ENCODE measurements around the gene LRRC14B. TPM values are rescaled to one million over a fixed set of nuclear protein-coding genes. Genes with fewer than 3 reads are reported as not detected.

The LRRC14B gene
- total and polyA plus RNA-seq, 2 donors (not counting 1 experiment from before 2014, with no cell fraction given) = not detected

DNA sequence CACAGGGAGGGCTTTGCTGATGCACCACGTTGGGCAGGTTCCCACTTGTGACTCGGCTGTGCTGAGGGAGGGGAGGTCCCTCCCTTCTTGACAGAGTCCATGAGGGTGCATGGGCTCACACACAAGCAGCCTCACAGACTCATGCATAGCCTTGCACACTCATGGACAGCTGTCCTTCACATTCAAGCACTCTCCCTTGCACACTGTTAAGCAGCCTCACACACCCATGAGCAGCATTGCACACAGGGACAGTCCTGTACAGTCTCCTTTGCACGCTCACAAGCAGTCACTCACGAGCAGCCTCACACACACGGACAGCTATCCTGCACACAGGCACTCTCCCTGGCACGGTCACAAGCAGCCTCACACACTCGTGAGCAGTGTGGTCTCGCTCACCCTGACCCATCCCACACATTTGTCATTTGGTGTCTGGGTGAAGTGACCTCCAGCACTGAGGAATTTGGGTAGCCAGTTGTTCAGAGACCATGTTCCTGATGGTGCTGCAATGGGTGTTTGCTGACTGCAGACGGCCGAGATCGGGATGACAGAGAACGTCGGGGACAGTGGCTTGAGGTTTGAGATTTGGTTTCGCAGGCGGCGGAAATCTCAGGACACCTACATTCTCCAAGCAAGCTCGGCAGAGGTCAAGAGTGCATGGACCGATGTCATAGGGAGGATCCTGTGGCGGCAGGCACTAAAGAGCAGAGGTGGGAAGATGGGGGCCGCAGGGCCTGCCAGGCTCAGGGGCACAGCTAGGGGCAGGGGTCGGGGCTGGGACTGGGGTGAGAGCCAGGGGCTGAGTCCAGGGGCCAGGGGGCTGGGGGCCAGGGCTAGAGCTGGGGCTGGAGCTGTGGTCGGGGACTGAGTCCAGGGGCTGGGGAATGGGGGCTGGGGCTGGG, 17.7 kb upstream of the LRRC14B start:
- Histone ChIP-seq H3K27ac (ENCODE audit: insufficient read depth, low read length) (no peak overlapping the region), H3K79me2 (ENCODE audit: control insufficient read depth, insufficient read depth, low read length) (no peaks in the 10 kb centered on the region), H3K4me2 (ENCODE audit: extremely low read depth, insufficient read depth, low read length) (no peak overlapping the region), H3K9me3 (ENCODE audit: control insufficient read depth, insufficient read depth, low read depth, low read length) (no peaks in the 10 kb centered on the region), H2AFZ (ENCODE audit: low read length) (no peak overlapping the region), H3K27me3 (ENCODE audit: control insufficient read depth, insufficient read depth, low read length) (peaks cover 2% of the 10 kb centered on the region), H3K36me3 (ENCODE audit: control insufficient read depth, insufficient read depth, low read length) (no peaks in the 10 kb centered on the region), H4K20me1 (ENCODE audit: control insufficient read depth, extremely low read depth, insufficient read depth, low read length) (no peaks in the 10 kb centered on the region), H3K4me1 (ENCODE audit: control insufficient read depth, extremely low read depth, insufficient read depth, low read length) (peaks cover 10% of the 10 kb centered on the region), H3K4me3 (replicated peaks in 1 of 4; ENCODE audit: control extremely low read depth in 1 of 4, insufficient read depth in 1 of 4, low read depth in 3 of 4, low read length in 4 of 4) (no peak overlapping the region), H3K9ac (ENCODE audit: insufficient read depth, low read length) (no peak overlapping the region)
- no peak for DNase-seq (ENCODE audit: low read depth in 2 of 2)
- TF ChIP-seq, protein P1, sequence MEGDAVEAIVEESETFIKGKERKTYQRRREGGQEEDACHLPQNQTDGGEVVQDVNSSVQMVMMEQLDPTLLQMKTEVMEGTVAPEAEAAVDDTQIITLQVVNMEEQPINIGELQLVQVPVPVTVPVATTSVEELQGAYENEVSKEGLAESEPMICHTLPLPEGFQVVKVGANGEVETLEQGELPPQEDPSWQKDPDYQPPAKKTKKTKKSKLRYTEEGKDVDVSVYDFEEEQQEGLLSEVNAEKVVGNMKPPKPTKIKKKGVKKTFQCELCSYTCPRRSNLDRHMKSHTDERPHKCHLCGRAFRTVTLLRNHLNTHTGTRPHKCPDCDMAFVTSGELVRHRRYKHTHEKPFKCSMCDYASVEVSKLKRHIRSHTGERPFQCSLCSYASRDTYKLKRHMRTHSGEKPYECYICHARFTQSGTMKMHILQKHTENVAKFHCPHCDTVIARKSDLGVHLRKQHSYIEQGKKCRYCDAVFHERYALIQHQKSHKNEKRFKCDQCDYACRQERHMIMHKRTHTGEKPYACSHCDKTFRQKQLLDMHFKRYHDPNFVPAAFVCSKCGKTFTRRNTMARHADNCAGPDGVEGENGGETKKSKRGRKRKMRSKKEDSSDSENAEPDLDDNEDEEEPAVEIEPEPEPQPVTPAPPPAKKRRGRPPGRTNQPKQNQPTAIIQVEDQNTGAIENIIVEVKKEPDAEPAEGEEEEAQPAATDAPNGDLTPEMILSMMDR (conservative IDR thresholded peaks at IDR 0.05 in 1 of 2, IDR thresholded peaks at IDR 0.05 in 1 of 2; ENCODE audit: low read depth in 1 of 2, low read length in 2 of 2) = no peak
- TF ChIP-seq EZH2 (IDR thresholded peaks at IDR 0.05; ENCODE audit: low read length, missing control alignments) = no peak

DNA sequence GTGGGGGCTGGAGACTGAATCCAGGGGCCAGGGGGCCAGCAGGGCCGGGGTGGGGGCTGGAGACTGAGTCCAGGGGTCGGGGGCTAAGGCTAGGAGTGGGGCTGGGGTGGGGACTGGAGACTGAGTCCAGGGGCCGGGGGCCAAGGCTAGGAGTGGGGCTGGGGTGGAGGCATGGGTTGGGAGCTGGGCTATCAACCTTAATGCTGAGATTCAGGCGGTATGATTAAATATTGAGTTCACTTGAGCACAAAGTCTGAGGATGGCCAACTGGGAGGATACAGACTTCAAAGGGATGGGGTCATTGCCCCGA, 17.0 kb upstream of the LRRC14B start:
- no peak overlapping the region for H3K4me2 ChIP-seq (ENCODE audit: extremely low read depth, insufficient read depth, low read length)
- H3K4me3 ChIP-seq (replicated peaks in 1 of 4; ENCODE audit: control extremely low read depth in 1 of 4, insufficient read depth in 1 of 4, low read depth in 3 of 4, low read length in 4 of 4) = no peak overlapping the region
- H4K20me1 ChIP-seq (ENCODE audit: control insufficient read depth, extremely low read depth, insufficient read depth, low read length) = no peaks in the 10 kb centered on the region
- H3K9ac ChIP-seq (ENCODE audit: insufficient read depth, low read length) = no peak overlapping the region
- no peaks in the 10 kb centered on the region for H3K9me3 ChIP-seq (ENCODE audit: control insufficient read depth, insufficient read depth, low read depth, low read length)
- H3K36me3 ChIP-seq (ENCODE audit: control insufficient read depth, insufficient read depth, low read length) = no peaks in the 10 kb centered on the region
- H3K79me2 ChIP-seq (ENCODE audit: control insufficient read depth, insufficient read depth, low read length) = no peaks in the 10 kb centered on the region
- peaks cover 4% of the 10 kb centered on the region for H3K27me3 ChIP-seq (ENCODE audit: control insufficient read depth, insufficient read depth, low read length)
- TF ChIP-seq, protein P1 (conservative IDR thresholded peaks at IDR 0.05 in 1 of 2, IDR thresholded peaks at IDR 0.05 in 1 of 2; ENCODE audit: low read depth in 1 of 2, low read length in 2 of 2) = no peak
- no peak for TF ChIP-seq EZH2 (IDR thresholded peaks at IDR 0.05; ENCODE audit: low read length, missing control alignments)
- H3K27ac ChIP-seq (ENCODE audit: insufficient read depth, low read length) = no peak overlapping the region
- peaks cover 6% of the 10 kb centered on the region for H3K4me1 ChIP-seq (ENCODE audit: control insufficient read depth, extremely low read depth, insufficient read depth, low read length)
- DNase-seq (ENCODE audit: low read depth in 2 of 2) = no peak
- H2AFZ ChIP-seq (ENCODE audit: low read length) = no peak overlapping the region

DNA sequence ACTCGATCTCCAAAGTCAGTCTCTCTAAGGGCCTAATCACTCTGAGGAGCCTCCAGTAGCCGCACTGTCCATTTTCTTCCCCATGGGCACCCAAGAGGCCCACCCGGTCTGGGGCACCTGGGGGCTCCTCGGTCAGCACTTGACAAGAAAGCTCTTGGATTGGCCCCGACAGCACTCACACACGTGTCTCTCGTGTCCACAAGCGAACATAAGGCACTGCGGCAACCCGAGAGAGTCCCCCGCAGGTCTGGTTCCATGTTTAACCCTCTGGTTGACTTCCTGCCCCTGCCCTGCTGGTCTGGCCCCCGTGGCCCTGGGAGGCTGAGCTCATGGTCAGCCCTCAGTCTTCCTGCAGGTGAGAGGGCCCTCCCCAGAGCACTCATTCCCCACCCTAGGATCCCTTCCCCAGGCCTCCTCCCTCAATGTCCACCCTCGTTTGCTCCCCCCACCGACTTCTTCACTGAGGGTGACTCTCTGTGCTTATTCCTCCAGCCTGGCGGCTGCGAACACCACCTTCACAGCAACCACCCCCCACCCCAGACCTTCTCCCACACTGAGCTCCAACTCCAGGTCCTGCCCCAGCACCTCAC, 16.3 kb upstream of the LRRC14B start:
- Histone ChIP-seq H3K9me3 (ENCODE audit: control insufficient read depth, insufficient read depth, low read depth, low read length) (no peaks in the 10 kb centered on the region), H3K4me2 (ENCODE audit: extremely low read depth, insufficient read depth, low read length) (no peak overlapping the region), H2AFZ (ENCODE audit: low read length) (no peak overlapping the region), H3K9ac (ENCODE audit: insufficient read depth, low read length) (no peak overlapping the region), H3K79me2 (ENCODE audit: control insufficient read depth, insufficient read depth, low read length) (no peaks in the 10 kb centered on the region), H3K27me3 (ENCODE audit: control insufficient read depth, insufficient read depth, low read length) (peaks cover 7% of the 10 kb centered on the region), H3K27ac (ENCODE audit: insufficient read depth, low read length) (no peak overlapping the region), H4K20me1 (ENCODE audit: control insufficient read depth, extremely low read depth, insufficient read depth, low read length) (no peaks in the 10 kb centered on the region), H3K36me3 (ENCODE audit: control insufficient read depth, insufficient read depth, low read length) (no peaks in the 10 kb centered on the region), H3K4me3 (replicated peaks in 1 of 4; ENCODE audit: control extremely low read depth in 1 of 4, insufficient read depth in 1 of 4, low read depth in 3 of 4, low read length in 4 of 4) (no peak overlapping the region), H3K4me1 (ENCODE audit: control insufficient read depth, extremely low read depth, insufficient read depth, low read length) (no peaks in the 10 kb centered on the region)
- TF ChIP-seq, protein P1 (conservative IDR thresholded peaks at IDR 0.05 in 1 of 2, IDR thresholded peaks at IDR 0.05 in 1 of 2; ENCODE audit: low read depth in 1 of 2, low read length in 2 of 2) = no peak
- TF ChIP-seq EZH2 (IDR thresholded peaks at IDR 0.05; ENCODE audit: low read length, missing control alignments) = no peak
- no peak for DNase-seq (ENCODE audit: low read depth in 2 of 2)
